Activated CD4-positive, alpha-beta memory T cell treated with anti-CD3 and anti-CD28 coated beads for 36 hours (primary cell): ENCODE data around the gene GPR152. TPM values are rescaled to one million over a fixed set of nuclear protein-coding genes. Genes with fewer than 3 reads are reported as not detected.

Experiments
- CTCF ChIA-PET: fragments of 350-600 bp; sonication (Branson Sonifier 250); formaldehyde crosslinking; loops from one replicate; lab custom pipeline; 2021; ENCODE audit warnings: antibody characterized with exemption, inconsistent platforms; lab: Charles Lee
- POLR2A ChIA-PET: fragments of 350-600 bp; sonication (Branson Sonifier 250); formaldehyde crosslinking; loops from one replicate; lab custom pipeline; 2021; ENCODE audit warnings: antibody characterized with exemption; lab: Charles Lee
- DNase-seq: peaks from one replicate; pipeline ENCODE4 v3.0.0-alpha.2; 2020
- H3K27ac Mint-ChIP-seq: one replicate; pipeline ENCODE4 v1.8.0; 2021; ENCODE audit warnings: mixed read lengths
- H3K27me3 Mint-ChIP-seq: one replicate; pipeline ENCODE4 v1.8.0; 2021; ENCODE audit warnings: mixed read lengths
- H3K36me3 Mint-ChIP-seq: one replicate; pipeline ENCODE4 v1.8.0; 2021; ENCODE audit warnings: mixed read lengths
- H3K4me1 Mint-ChIP-seq: one replicate; pipeline ENCODE4 v1.8.0; 2021; ENCODE audit warnings: low read depth, mixed read lengths
- H3K4me3 Mint-ChIP-seq: one replicate; pipeline ENCODE4 v1.8.0; 2021; ENCODE audit warnings: mild to moderate bottlenecking, mixed read lengths
- H3K9me3 Mint-ChIP-seq: one replicate; pipeline ENCODE4 v1.8.0; 2021; ENCODE audit warnings: mixed read lengths
- intact Hi-C: fragments of 100-400 bp; cut with micrococcal nuclease; formaldehyde crosslinking; loops from one replicate; pipeline ENCODE4 v1.15.1; 2023
- total RNA-seq, 2 experiments: library from RNA; stranded (reverse); gene quantifications; one replicate each; pipeline ENCODE4 v1.2.3, GENCODE V29; 2021

The GPR152 gene, protein sequence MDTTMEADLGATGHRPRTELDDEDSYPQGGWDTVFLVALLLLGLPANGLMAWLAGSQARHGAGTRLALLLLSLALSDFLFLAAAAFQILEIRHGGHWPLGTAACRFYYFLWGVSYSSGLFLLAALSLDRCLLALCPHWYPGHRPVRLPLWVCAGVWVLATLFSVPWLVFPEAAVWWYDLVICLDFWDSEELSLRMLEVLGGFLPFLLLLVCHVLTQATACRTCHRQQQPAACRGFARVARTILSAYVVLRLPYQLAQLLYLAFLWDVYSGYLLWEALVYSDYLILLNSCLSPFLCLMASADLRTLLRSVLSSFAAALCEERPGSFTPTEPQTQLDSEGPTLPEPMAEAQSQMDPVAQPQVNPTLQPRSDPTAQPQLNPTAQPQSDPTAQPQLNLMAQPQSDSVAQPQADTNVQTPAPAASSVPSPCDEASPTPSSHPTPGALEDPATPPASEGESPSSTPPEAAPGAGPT
- total RNA-seq: not detected

DNA sequence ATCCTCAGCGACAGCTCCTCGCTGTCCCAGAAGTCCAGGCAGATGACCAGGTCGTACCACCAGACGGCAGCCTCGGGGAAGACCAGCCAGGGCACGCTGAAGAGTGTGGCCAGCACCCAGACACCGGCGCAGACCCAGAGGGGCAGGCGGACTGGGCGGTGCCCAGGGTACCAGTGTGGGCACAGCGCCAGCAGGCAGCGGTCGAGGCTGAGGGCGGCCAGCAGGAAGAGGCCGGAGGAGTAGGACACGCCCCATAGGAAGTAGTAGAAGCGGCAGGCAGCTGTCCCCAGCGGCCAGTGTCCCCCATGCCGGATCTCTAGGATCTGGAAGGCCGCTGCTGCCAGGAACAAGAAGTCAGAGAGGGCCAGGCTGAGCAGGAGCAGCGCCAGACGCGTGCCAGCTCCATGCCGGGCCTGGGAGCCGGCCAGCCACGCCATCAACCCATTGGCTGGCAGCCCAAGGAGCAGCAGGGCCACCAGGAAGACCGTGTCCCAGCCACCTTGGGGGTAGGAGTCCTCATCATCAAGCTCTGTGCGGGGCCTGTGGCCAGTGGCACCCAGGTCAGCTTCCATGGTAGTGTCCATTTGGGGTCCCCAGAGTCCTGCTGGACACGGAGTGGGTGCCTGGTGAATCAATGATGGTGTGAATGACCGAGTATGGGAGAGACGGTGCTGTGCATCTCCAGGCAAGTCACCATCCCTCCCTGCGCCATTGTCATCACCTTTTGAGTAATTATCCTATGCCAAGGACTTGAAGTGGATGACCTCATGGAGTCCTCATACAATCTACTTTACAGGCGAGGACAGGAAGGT, at the start of gene GPR152:
Gene GPR152, minus strand, starts transcription at position 589 of the 812 bp plus-strand sequence. Its CDS starts 5 bp downstream, at position 584.
- peaks cover 20% of the 10 kb centered on the region for H3K4me1 Mint-ChIP-seq
- no peaks in the 10 kb centered on the region for H3K27me3 Mint-ChIP-seq
- ChIA-PET CTCF (no interaction called here), POLR2A (interaction anchor here (1.0 to 1.1 kb wide), 2 partner anchors 13 to 32 kb away, joined by 3 read pairs; no protein-coding TSS in a partner anchor)
- intact Hi-C loops: no loop called here
- no peak for DNase-seq
- no peaks in the 10 kb centered on the region for H3K36me3 Mint-ChIP-seq
- H3K4me3 Mint-ChIP-seq: no peak within 1 kb of the TSS
- no peaks in the 10 kb centered on the region for H3K9me3 Mint-ChIP-seq
- H3K27ac Mint-ChIP-seq: no peak within 1 kb of the TSS

DNA sequence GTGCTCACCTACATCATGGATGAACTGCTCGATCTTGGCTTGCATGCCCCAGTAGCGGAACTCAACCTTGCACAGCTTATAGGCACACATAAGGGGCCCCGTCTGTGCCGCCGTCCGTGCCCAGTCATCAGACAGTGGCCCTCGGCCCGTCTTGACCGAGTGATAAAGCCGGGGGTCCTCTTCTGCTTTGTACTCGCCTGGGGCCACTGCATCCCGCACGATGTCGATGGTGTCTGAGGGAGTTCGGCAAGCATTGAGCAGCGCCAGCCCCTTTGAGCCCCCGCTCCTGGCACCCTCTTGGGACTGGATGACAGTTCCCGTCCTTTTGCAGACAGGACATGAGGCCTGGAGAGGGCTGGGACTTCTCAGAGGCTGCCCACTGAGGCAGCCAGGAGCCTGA, 49.3 kb upstream of the GPR152 start:
- intact Hi-C loops: no loop called here
- no peak for DNase-seq

DNA sequence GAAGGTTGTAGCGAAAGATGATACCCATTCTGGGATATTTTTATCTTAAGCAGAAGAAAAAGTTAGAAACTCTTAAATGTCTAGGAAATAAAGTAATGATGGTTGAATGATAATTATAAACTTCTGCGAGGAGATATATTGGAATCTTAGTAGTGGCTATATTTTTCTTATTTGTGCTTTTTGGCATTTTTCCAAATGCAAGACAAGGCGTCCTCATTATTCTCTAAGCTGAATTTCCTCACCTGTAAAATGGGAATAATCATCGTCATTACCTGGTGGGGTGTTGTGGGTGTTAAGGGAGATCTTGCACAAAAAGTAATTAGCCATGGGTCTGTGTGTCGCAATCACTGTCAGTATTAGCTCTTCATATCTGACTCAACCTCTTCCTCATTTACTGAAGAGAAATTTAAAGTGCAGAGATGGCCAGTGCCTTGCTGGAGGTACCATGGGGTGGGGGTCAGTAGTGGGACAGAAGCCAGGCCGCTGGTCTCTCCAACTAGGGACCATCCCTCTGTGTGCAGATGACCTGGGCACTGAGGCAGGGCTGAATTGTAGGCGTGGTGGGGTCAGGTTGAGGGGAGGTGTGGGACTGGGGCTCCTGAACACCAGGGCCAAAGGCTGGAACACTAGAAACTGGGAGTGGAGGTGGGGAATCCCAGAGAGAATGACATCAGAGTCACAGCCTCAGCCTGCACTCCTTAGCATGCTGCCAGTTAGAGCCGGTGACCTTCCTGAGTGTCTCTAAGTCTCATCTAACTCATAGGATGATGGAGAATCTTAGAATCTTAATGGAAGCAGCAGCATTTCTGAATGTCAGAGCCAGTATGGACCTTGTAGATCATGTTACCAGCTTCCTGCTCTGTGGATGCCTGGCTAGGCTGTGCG, 48.5 kb upstream of the GPR152 start:
- ChIA-PET CTCF (no interaction called here), POLR2A (no interaction called here)
- Mint-ChIP-seq H3K27ac (peak overlapping the region; percentile 39), H3K36me3 (peaks cover 47% of the 10 kb centered on the region), H3K9me3 (no peaks in the 10 kb centered on the region), H3K4me1 (peaks cover 32% of the 10 kb centered on the region), H3K4me3 (no peak overlapping the region), H3K27me3 (no peaks in the 10 kb centered on the region)
- no peak for DNase-seq
- intact Hi-C loops: no loop called here

More for the DNA sequence above, 49.3 kb upstream of the GPR152 start:
- Mint-ChIP-seq H3K9me3 (no peaks in the 10 kb centered on the region), H3K4me3 (no peak overlapping the region), H3K36me3 (peaks cover 48% of the 10 kb centered on the region), H3K4me1 (peaks cover 40% of the 10 kb centered on the region), H3K27ac (no peak overlapping the region), H3K27me3 (no peaks in the 10 kb centered on the region)
- POLR2A ChIA-PET: no interaction called here
- CTCF ChIA-PET: no interaction called here

DNA sequence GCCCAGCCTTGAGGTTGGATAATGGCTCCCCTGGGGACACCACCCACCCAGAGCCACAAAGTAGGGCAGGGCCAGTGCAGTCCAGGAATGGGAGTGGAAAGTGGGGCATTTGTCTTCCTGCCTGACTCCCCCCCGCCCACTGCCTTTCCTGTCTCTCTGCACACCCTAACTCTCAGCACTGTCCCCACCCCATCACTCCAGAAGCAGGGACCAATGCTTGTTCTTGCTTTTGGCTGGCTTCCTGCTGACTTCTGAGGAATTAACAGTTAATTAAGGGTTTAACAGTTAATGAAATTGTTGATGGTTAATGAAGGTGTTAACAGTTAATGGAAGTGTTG, 47.9 kb upstream of the GPR152 start:
- peaks cover 29% of the 10 kb centered on the region for H3K4me1 Mint-ChIP-seq
- intact Hi-C loops: no loop called here
- no peaks in the 10 kb centered on the region for H3K27me3 Mint-ChIP-seq
- no peak overlapping the region for H3K4me3 Mint-ChIP-seq
- H3K36me3 Mint-ChIP-seq: peaks cover 49% of the 10 kb centered on the region
- ChIA-PET POLR2A (no interaction called here), CTCF (interaction anchor here (0.8 kb wide), 1 partner anchor 149 kb away, joined by 4 read pairs; no protein-coding TSS in a partner anchor)
- no peak for DNase-seq
- H3K27ac Mint-ChIP-seq: no peak overlapping the region
- no peaks in the 10 kb centered on the region for H3K9me3 Mint-ChIP-seq

DNA sequence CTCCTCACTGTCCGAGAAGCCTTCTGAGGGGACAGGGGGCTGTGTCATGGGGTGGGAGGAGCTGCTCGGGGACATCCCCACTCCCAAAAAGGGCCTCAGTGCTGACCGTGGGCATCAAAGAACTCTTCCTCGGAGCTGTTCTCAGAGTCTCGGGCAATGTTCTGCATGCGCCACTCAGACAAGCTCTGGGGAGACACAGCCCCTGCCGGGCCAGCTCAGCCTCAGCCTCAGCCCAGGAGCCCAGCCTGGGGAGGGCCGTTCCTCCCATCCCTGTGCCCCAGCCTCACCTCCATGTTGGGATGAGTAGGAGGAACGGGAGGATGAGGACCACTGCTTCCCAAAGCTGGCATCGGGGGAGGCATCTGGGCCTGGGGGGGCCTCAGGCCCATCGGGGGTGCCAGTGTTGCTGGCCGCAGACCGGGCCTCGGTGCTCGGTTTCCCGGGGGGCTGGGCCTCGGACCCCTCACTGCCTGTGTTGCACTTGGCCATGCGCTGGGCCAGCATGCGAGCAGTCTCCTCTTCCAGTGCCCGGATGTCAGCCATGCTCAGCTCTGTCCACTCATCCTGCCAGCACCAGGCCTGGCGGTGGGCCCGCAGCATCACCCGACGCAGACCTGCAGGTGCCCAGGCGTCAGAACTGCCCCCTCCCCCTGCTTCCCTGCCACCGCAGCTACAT, 47.4 kb upstream of the GPR152 start:
- H3K9me3 Mint-ChIP-seq: no peaks in the 10 kb centered on the region
- no peak for DNase-seq
- no peak overlapping the region for H3K4me3 Mint-ChIP-seq
- no peaks in the 10 kb centered on the region for H3K27me3 Mint-ChIP-seq
- H3K4me1 Mint-ChIP-seq: peaks cover 28% of the 10 kb centered on the region
- CTCF ChIA-PET: interaction anchor here (0.8 kb wide), 1 partner anchor 148 kb away, joined by 4 read pairs; no protein-coding TSS in a partner anchor
- POLR2A ChIA-PET: no interaction called here
- peak overlapping the region; percentile 42 for H3K27ac Mint-ChIP-seq
- intact Hi-C loops: no loop called here
- H3K36me3 Mint-ChIP-seq: peaks cover 49% of the 10 kb centered on the region

DNA sequence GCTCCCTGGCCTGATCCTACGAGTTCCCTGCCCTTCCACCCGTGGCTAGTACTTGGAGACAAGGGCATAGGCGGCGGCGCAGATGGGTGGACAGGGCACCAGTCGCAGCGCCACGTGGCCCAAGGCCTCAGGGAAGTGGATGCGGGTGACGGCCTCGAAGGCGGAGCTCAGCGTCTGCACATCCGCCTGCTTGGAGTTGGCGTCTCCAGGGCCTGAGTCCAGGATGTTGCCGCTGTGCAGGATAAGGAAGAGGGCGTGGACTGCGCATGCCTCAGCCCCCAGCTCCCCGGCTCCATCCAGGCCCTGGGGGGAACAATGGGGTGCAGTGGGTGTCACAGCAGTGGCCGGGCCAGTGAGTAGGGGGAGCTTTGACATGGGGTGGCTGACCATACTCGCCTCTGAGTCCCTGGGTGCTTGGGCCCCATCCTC, 46.0 kb upstream of the GPR152 start:
- Mint-ChIP-seq H3K4me3 (no peak overlapping the region), H3K4me1 (peaks cover 25% of the 10 kb centered on the region), H3K36me3 (peaks cover 45% of the 10 kb centered on the region), H3K9me3 (no peaks in the 10 kb centered on the region), H3K27me3 (no peaks in the 10 kb centered on the region), H3K27ac (no peak overlapping the region)
- intact Hi-C loops: no loop called here
- CTCF ChIA-PET: no interaction called here
- POLR2A ChIA-PET: no interaction called here
- no peak for DNase-seq

DNA sequence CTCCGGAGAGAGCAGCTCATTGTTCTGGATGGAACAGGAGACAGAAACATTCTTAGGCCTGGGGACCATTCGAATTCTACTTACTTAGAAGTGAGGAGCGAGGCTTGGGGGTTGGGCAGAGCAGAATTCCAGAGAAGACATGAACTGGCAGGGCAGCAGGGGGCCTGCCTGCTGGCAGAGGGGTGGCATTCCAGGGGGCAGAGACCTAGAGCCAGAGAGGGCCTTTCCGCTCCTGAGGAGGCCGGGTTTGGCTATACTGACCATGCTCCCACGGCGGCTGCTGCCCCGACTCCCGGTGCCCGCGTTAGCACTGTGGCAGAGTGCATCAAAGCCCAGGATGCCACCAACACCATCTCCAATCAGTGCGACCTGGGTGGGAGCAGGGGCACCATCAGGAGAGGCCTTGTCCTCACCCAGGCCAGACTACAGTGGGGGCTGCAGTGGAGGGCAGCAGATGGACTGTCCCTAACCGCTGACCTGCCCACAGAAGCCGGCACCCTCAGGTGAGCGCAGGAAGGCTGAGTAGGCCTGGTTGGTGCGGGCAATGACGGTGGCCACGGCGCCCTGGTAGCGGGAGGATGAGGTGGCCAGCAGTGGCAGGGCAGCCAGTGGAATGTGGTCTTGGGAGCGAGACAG, 45.2 kb upstream of the GPR152 start:
- Mint-ChIP-seq H3K4me3 (no peak overlapping the region), H3K27ac (no peak overlapping the region), H3K9me3 (no peaks in the 10 kb centered on the region), H3K36me3 (peaks cover 42% of the 10 kb centered on the region), H3K4me1 (peaks cover 21% of the 10 kb centered on the region), H3K27me3 (no peaks in the 10 kb centered on the region)
- ChIA-PET POLR2A (no interaction called here), CTCF (no interaction called here)
- no peak for DNase-seq
- intact Hi-C loops: no loop called here

DNA sequence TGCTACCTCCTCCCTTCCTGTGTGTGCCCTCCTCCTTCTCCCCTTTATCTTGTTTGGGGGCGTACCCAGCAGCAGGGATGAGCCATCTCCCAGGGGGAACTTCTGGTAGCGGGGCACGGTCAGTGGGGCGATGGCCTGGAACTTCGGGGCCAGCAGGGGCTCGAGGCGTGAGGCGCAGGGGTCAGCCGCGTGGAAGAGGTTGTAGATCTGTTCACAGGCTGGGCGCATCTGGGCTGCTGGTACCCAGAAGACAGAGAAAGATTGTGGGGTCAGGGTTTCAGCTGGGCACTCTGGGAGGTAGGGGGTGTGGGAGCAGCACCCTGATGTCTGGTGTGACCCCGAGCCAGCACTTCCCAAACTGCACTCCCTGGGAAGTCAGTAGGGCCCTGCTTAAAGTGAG, 43.6 kb upstream of the GPR152 start:
- Mint-ChIP-seq H3K9me3 (no peaks in the 10 kb centered on the region), H3K36me3 (peaks cover 45% of the 10 kb centered on the region), H3K27me3 (no peaks in the 10 kb centered on the region), H3K4me3 (no peak overlapping the region), H3K27ac (no peak overlapping the region), H3K4me1 (peaks cover 9% of the 10 kb centered on the region)
- intact Hi-C loops: no loop called here
- CTCF ChIA-PET: no interaction called here
- POLR2A ChIA-PET: no interaction called here
- no peak for DNase-seq

DNA sequence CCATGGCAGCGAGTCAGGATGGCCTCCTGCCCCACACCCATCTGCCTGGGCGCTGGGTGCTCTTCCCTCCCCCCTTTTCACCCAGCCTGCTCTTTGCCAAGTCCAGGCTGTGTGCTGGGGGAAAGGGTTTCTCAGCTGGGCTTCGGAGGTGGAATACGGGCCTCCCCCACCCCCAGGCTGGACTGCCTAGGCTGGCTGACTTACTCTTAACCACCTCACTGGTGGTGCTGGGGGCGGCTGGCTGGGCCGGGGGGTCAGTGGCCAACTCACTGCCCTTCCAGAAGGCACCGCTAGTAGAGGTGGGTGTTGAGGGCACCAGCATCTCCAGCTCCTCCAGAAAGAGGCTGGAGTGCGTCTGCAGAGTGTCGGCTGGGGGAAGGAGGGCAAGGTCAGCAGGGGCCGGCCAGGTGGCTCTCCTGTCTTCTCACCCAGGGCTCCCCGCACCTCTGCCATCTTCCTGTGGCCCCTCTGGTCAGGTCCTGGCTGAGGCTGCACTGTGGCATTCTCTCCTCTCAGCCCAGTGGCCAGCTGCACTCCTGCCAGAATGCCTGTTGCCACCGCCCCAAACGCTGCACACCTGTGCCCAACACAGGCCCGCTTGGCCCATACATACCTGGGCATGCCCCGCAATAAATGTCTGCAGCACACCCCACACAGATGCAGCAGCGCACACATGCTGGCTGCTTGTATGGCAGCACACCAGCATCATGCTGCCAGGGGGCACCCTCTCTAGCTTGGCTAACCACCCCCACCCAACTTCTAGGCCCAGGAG, 42.9 kb upstream of the GPR152 start:
- Mint-ChIP-seq H3K4me1 (peaks cover 5% of the 10 kb centered on the region), H3K36me3 (peaks cover 45% of the 10 kb centered on the region), H3K9me3 (no peaks in the 10 kb centered on the region), H3K4me3 (no peak overlapping the region), H3K27me3 (no peaks in the 10 kb centered on the region), H3K27ac (no peak overlapping the region)
- intact Hi-C loops: no loop called here
- ChIA-PET POLR2A (no interaction called here), CTCF (no interaction called here)
- no peak for DNase-seq

DNA sequence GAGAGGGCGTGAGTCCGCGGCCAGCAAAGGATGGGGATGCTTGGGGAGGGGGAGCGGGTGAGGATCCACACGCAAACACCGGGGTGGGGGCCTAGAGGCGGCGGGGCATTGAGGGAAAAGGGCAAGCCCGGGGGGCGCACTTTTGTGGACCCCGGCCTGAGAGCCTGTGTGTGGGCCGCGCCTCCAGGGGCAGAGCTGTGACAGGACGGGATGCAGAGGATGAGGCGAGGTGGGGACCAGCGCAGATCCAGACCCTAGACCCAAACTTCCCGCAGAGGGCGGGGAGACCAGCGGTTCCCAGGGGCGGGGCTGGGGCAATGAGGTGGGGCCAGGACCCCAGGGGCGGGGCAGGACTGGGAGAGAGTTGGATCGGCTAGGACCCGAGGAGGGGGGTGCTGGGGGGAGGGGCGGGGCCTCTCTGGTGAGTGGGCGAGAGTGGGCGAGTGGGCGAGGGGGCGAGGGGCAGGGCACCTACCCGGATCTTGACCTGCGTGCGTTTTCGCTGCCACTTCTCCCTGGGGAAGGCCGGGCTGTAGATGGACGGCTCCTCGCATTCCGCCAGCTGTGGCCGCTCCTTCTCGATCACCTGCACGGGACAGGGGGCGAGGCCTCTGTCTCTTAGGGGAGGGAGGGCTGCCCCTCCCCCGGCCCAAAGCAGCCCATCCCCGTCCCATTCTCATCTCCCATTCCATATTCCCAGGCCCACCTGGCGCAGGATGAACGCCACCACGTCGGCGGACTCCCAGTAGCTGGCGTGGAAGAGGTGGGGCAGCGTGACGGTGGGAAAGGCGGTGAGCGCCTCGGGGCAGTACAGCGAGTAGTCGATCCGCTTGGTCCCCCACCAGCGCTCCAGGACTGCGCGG, 42.1 kb upstream of the GPR152 start:
- Mint-ChIP-seq H3K9me3 (no peaks in the 10 kb centered on the region), H3K4me1 (peaks cover 11% of the 10 kb centered on the region), H3K36me3 (peaks cover 47% of the 10 kb centered on the region), H3K4me3 (no peak overlapping the region), H3K27me3 (no peaks in the 10 kb centered on the region), H3K27ac (no peak overlapping the region)
- POLR2A ChIA-PET: no interaction called here
- intact Hi-C loops: no loop called here
- CTCF ChIA-PET: no interaction called here
- DNase-seq: no peak
